Retinal pigment epithelial cell (primary cell): Measurements from ENCODE around the gene LIPM.

Experiments
- DNase-seq: peaks from one replicate; pipeline ENCODE4 v3.0.0-alpha.2; 2010; ENCODE audit warnings: low read depth
- H3K4me3 ChIP-seq: 2 replicates; pipeline ENCODE4 v1.5.1; 2011; ENCODE audit warnings: mild to moderate bottlenecking, low read length, control low read depth, moderate library complexity
- TF ChIP-seq, protein P1 (sequence below): conservative IDR thresholded peaks from 2 replicates; pipeline ENCODE4 v1.5.1; 2011; ENCODE audit warnings: low read depth, low read length, control low read depth, inconsistent platforms

The LIPM gene

DNA sequence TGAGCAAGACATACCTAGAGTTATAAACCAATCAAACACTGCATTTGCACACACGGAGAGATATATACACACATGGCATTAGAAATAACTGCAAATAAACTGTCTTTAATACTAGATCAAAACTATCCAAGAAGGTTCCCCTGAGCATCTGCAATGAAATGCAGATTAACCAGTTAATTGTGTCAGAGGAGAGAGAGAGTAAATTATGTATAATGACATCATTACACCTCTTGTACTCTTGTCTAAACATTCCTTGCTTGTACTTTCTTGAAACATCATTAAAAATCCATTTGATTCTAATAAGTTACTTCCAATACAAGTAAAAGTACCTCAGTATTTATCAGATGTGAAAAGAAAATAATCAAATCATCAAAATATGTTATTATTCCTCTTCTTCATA lies 48.2 kb downstream of the LIPM start:
- H3K4me3 ChIP-seq = no peak overlapping the region
- TF ChIP-seq, protein P1, sequence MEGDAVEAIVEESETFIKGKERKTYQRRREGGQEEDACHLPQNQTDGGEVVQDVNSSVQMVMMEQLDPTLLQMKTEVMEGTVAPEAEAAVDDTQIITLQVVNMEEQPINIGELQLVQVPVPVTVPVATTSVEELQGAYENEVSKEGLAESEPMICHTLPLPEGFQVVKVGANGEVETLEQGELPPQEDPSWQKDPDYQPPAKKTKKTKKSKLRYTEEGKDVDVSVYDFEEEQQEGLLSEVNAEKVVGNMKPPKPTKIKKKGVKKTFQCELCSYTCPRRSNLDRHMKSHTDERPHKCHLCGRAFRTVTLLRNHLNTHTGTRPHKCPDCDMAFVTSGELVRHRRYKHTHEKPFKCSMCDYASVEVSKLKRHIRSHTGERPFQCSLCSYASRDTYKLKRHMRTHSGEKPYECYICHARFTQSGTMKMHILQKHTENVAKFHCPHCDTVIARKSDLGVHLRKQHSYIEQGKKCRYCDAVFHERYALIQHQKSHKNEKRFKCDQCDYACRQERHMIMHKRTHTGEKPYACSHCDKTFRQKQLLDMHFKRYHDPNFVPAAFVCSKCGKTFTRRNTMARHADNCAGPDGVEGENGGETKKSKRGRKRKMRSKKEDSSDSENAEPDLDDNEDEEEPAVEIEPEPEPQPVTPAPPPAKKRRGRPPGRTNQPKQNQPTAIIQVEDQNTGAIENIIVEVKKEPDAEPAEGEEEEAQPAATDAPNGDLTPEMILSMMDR = no peak
- DNase-seq = no peak

- H3K4me3 ChIP-seq = no peak within 1 kb of the TSS
- TF ChIP-seq, protein P1 = no peak
- no peak for DNase-seq
Measured at GRCh38 chr10:88851706-88852105, 49.2 kb downstream of the LIPM start, which contains the start of gene ANKRD22. ANKRD22 (minus strand) TSS chr10:88851844; CDS start chr10:88851607, 237 bp downstream.

GRCh38 chr10:88852327-88852726 lies 49.8 kb downstream of the LIPM start:
- DNase-seq = no peak
- TF ChIP-seq, protein P1 = no peak
- H3K4me3 ChIP-seq = no peak overlapping the region

GRCh38 chr10:88853155-88853881 lies 50.8 kb downstream of the LIPM start:
- no peak for DNase-seq
- TF ChIP-seq, protein P1 = no peak
- H3K4me3 ChIP-seq = no peak overlapping the region

DNA sequence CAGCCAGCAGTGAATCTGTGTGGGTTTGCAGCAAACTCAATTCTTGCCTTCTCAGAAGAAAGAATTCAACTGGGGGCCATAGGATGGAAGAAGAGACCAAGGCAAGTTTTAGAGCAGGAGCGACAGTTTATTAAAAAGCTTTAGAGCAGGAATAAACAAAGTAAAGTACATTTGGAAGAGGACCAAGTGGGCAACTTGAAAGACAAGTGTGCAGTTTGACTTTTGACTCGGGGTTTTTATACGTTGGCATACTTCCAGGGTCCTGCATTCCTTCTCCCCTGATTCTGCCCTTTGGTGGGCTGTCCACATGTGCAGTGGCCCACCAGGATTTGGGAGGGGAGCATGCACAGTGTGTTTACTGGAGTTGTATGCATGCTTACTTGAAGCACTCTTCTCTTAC lies 52.2 kb downstream of the LIPM start:
- TF ChIP-seq, protein P1 = no peak
- no peak overlapping the region for H3K4me3 ChIP-seq
- DNase-seq = no peak

DNA sequence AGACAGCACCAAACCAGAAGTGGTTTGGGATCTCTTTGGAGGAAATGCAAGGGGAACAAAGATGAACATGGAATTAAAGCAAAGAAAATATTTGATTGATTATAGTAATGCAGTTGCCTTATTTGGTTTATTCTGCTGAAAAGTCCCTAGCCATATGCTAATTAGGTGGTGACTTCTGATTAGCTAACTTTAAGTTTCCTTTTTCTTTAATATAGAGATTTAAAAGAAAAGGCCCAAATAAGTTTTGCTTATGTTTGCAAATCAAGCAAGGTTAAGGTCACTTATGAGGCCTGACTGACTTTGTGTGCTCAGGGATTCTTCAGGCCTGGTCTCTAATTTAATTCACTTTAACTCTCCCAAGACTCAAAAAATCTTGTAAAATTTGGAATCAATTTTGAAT lies 55.3 kb downstream of the LIPM start:
- no peak overlapping the region for H3K4me3 ChIP-seq
- TF ChIP-seq, protein P1 = no peak
- DNase-seq = no peak

- no peak for DNase-seq
- TF ChIP-seq, protein P1 = no peak
- no peak overlapping the region for H3K4me3 ChIP-seq
Measured at GRCh38 chr10:88858491-88858890, 56.0 kb downstream of the LIPM start.
